Stimulated activated CD4-positive, alpha-beta T cell treated with anti-CD3 and anti-CD28 coated beads, Interleukin-4, amount 100 ng/mL, for 24 hours (primary cell): ENCODE data around the gene SPAG16.

Experiments used
- DNase-seq: peaks from one replicate; pipeline ENCODE4 v3.0.0-alpha.2; 2020

Gene SPAG16

GRCh38 chr2:214104219-214104618, 820.0 kb downstream of the SPAG16 start:
- no peak for DNase-seq

- no peak for DNase-seq
These were observed 820.7 kb downstream of the SPAG16 start for GRCh38 chr2:214104967-214105366.

- no peak for DNase-seq
These were observed 823.5 kb downstream of the SPAG16 start for GRCh38 chr2:214107726-214108125.

DNA sequence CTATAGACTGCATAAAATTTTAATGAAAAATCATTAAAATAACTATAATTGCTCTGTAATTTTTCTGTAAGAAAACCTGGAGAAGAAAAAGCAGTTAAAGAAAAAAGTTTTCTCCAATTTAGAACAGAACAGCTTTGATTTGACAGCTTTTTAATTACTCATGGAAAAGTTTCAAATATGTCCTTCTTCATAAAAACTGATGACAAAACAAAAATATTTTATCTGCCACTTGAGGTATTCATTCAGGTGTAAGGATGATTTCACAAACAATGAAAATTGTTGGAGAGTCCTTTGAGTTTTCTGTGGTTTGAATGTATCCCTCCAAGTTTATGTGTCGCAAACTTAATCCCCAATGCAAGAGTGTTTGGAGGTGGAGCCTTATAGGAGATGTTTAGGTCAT, 824.3 kb downstream of the SPAG16 start:
- DNase-seq, result no peak

- no peak for DNase-seq
These were observed 832.8 kb downstream of the SPAG16 start for GRCh38 chr2:214117054-214117453.

GRCh38 chr2:214126135-214126534, 841.9 kb downstream of the SPAG16 start:
- no peak for DNase-seq

- DNase-seq, result no peak
These were observed 842.9 kb downstream of the SPAG16 start for GRCh38 chr2:214127170-214127569.

- no peak for DNase-seq
These were observed 843.3 kb downstream of the SPAG16 start for GRCh38 chr2:214127571-214127970.

- DNase-seq, result no peak
These were observed 843.8 kb downstream of the SPAG16 start for GRCh38 chr2:214128040-214128439.

DNA sequence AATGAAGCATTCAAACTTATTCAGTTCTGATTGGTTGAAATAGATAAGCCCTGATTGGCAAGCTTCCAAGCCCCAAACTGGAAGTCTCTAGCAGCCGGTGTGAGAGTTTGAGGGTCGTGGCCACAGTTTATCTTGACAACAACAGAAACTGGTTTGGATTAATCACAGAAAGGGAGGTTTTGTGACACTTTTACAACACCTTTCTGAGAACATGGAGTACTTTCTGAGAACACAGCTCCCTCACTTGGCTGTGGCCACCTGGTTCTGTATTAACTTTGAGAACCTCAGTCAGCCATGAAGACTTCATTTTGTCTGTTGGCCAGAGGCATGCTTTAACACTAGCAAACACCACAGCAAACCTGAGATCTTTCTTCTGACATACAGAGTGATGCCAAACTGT, 845.9 kb downstream of the SPAG16 start:
- DNase-seq, result no peak

- DNase-seq, result no peak
These were observed 851.7 kb downstream of the SPAG16 start for GRCh38 chr2:214135966-214136365.

DNA sequence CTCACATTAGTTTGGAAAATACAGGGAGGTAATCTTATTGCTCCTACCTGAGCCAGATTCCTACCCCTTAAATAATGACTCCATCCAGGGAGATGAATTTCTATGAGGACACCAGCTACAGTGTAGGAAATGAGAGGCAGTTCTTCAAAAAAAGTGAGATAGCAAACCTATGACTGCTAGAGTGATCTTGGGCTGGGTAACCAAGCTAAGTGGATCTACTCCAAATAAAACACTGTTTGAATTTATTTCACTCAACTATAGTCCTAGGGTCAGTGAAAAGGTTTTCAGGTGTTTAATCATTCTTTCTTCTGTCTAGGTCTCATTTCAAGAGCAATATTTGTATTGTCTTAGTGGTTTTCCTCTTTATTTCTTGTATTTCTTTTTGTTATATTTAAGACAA, 854.5 kb downstream of the SPAG16 start:
- DNase-seq, result no peak

DNA sequence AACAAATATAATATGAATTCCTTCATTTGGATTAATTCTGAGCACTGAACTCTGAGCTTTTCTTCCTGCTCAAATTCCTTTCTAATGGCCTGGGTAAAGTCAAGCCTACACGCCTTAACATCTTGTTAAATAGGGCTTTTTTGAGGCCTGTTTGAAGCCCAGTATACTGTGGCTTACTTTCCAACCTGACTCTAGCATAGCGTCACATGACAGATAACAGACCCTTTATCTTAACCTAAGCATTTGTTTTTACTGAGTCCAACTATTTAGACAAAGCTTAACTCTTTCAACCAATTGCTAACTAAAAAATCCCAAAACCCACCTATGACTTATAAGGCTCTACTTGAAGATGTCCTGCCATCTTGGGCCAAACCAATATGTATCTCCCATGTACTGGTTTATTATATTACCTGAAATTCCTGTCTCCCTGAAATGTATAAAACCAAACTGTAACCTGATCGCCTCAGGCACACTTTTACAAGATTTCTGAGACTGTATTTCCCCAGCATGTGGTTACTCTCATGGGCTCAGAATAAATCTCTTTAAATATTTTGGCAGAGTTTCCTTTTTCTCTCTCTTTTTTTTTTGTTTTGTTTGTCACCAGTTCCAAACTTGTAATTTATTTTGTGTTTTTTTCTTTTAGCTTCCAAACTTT, 855.5 kb downstream of the SPAG16 start:
- DNase-seq, result no peak

DNA sequence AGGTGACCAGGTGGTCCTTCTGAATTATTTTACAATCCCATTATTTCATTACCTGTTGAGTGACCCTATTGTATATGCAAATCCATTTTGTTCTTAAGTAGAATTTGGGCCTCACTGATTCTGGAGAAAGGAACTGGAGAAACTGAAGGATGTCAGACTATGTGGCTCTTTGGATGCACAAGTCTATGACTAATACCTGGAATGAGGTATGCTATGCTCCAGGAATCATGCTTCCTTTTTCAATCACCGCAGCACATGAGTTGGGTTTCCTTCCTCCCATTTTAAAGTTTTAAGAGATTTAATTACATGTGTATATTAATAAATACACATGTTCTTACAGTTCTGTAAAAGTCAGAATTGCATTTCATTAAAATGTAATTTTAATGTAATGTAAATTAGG, 872.7 kb downstream of the SPAG16 start:
- DNase-seq, result no peak

GRCh38 chr2:214158851-214159250, 874.6 kb downstream of the SPAG16 start:
- DNase-seq, result no peak

DNA sequence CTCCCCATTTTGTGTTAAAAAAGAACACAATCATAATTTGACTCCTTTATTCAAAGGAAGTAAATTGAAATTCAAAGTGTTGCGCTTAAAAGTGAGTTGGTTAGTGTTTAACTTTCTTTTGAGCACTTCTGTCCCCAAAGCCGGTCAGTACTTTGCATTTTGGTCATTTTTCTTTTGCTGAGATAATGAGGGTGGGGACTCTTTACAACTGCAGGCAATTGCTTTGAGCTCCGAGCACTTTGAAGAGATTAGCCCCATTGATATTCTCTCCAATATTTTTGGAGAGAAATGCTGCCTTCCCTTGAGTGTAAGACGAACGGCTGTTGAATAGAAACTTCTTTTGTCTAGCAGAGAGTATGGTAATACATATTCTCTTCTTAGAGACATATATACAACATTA, 885.0 kb downstream of the SPAG16 start:
- DNase-seq, result no peak

- no peak for DNase-seq
These were observed 885.5 kb downstream of the SPAG16 start for GRCh38 chr2:214169736-214170135.

DNA sequence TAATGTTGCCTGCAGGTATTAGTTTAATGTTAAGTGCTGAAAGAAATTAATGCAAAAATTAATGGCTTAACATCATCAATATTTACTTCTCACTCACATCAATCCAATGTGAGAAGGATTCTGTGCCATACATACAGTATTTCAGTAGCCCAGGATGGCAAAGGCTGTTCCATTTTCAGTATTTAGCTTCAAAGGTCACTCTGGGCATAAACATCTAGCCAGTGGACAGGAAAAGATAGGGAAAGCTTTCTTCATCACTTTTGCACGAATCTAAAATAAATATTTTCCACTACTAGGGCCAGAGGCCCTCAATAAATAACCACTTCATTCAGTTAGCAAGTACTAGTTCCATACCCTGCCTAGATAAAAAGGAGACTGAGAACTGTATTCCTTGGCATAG, 890.3 kb downstream of the SPAG16 start:
- DNase-seq, result no peak

DNA sequence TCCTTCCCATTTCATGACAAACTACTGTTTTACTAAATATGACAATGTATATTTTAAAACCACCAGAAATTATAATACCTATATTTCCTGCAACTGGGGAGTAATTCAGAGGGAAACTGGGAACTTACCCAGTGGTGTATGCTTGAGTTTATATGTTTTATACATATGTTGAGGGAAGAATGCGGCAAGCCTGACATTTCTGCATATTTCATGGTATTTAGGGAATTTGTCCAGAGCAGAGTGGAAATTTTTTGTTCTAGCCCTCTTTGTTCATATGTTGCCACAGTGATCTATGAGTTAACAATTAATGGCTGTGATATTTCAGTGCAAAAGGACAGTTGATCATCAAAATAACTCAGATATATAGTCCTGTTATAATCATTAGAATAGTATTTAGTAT, 895.8 kb downstream of the SPAG16 start:
- DNase-seq, result no peak

GRCh38 chr2:214180686-214181085, 896.4 kb downstream of the SPAG16 start:
- DNase-seq, result no peak

- no peak for DNase-seq
These were observed 900.2 kb downstream of the SPAG16 start for GRCh38 chr2:214184461-214184860.

DNA sequence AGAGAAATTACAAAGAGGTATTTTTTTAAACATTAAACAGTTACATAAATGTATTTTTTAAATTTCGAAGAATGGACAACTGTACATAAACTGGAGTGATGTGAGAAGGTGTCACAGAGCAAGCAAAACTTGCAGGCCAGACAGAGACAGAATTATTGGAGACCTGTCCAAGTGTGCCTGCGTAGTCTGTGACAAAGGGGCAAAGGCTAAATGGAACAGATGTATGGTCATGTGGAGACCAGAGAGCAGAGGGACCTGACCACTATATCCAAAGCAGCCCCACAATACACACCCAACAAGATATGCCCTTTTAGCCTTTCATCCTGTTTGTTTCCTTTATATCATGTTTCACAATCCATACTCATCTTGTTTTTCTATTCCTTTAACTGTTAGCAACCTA, 901.3 kb downstream of the SPAG16 start:
- no peak for DNase-seq

- no peak for DNase-seq
These were observed 908.4 kb downstream of the SPAG16 start for GRCh38 chr2:214192711-214193110.

- no peak for DNase-seq
These were observed 909.7 kb downstream of the SPAG16 start for GRCh38 chr2:214193943-214194342.

- DNase-seq, result no peak
These were observed 912.0 kb downstream of the SPAG16 start for GRCh38 chr2:214196260-214196659.

GRCh38 chr2:214201892-214202291, 917.6 kb downstream of the SPAG16 start:
- DNase-seq, result no peak
